Motor neuron (in vitro differentiated cells): ENCODE data around the gene MACROD2. TPM values are rescaled to one million over a fixed set of nuclear protein-coding genes. Genes with fewer than 3 reads are reported as not detected.
A peak's percentile ranks its signal among the peaks of the same experiment; 100 is the strongest.

ENCODE experiments used
- ATAC-seq, 8 experiments: fragments of 200-7000 bp; cut with Tn5 transposase; replicated peaks in 6 of 8; 2 replicates each; pipeline ENCODE4 v1.8.0; 2021; ENCODE audit warnings: mild to moderate bottlenecking in 8 of 8, moderate library complexity in 8 of 8
- H3K27ac ChIP-seq, 2 donors: fragments of 250-450 bp; sonication (Bioruptor Pico); 2 replicates each; pipeline ENCODE4 v1.9.0; 2021; ENCODE audit warnings: antibody characterized with exemption in 2 of 2, mild to moderate bottlenecking in 2 of 2, moderate library complexity in 1 of 2
- H3K4me1 ChIP-seq, 2 donors: fragments of 250-450 bp; sonication (Bioruptor Pico); replicated peaks in 1 of 2; 2 replicates each; pipeline ENCODE4 v1.6.1; 2021; ENCODE audit warnings: antibody characterized with exemption in 2 of 2, mild to moderate bottlenecking in 2 of 2, moderate library complexity in 1 of 2
- H3K4me3 ChIP-seq, 5 donors: fragments of 250-450 bp; sonication (Bioruptor Pico); 2 replicates each; pipeline ENCODE4 v1.9.0; 2021; ENCODE audit warnings: antibody characterized with exemption in 5 of 5, mild to moderate bottlenecking in 5 of 5, moderate library complexity in 4 of 5
- WGBS, 10 experiments: fragments of 450-650 bp; shearing (Covaris generic); methylation state at CpG; one replicate each; pipeline ENCODE4 v1.0.0; 2022; 5-methylcytosine and 5-hydroxymethylcytosine counted together
- in situ Hi-C, 9 experiments: fragments of 400-800 bp; cut with MboI; loops; one replicate each; pipeline ENCODE4 v1.15.0; 2021; ENCODE audit warnings: low sequenced_read_pairs in 9 of 9, low pct_unique_long_range_greater_than_20kb in 2 of 9; ENCODE audit not compliant: unreplicated experiment in 9 of 9
- total RNA-seq, 8 experiments: library from RNA; unstranded; fragments of 300-600 nt; gene quantifications; 2 replicates each; pipeline versions ENCODE4 v1.2.3 to v1.2.4, GENCODE V29; 2022

Gene MACROD2
- total RNA-seq, 8 experiments from 2014 or later, result 4.3 to 24.9 (median 10.4) TPM

GRCh38 chr20:14493408-14493807 is 498.1 kb downstream of the MACROD2 start:
- H3K27ac ChIP-seq, result no peak overlapping the region
- peaks cover 0 to 2% of the 10 kb centered on the region in 2 donors for H3K4me1 ChIP-seq
- WGBS, 10 experiments, result 11 to 100% (median 86%) methylated on average over 1 of the region's 1 CpG
- in situ Hi-C loops, result no loop called here
- ATAC-seq, result no peak
- no peak overlapping the region for H3K4me3 ChIP-seq

GRCh38 chr20:14494355-14494754 is 499.0 kb downstream of the MACROD2 start:
- H3K4me3 ChIP-seq, result no peak overlapping the region
- ATAC-seq, result no peak
- peaks cover 3 to 4% of the 10 kb centered on the region in 2 donors for H3K4me1 ChIP-seq
- 50 to 100% (median 87%) methylated on average over 1 of the region's 1 CpG; no CpG with 5 or more reads in 2 of the 10 experiments for WGBS, 10 experiments
- no peak overlapping the region for H3K27ac ChIP-seq
- in situ Hi-C loops, result no loop called here

- no peak for ATAC-seq
- H3K27ac ChIP-seq, result no peak overlapping the region
- H3K4me1 ChIP-seq, result peaks cover 3 to 4% of the 10 kb centered on the region in 2 donors
- no peak overlapping the region for H3K4me3 ChIP-seq
- in situ Hi-C loops, result no loop called here
Observed at GRCh38 chr20:14495066-14495465, 499.8 kb downstream of the MACROD2 start.

GRCh38 chr20:14497004-14497403 is 501.7 kb downstream of the MACROD2 start:
- no peak overlapping the region for H3K27ac ChIP-seq
- in situ Hi-C loops, result no loop called here
- ATAC-seq, result no peak
- 29 to 100% (median 67%) methylated on average over 1 to 2 of the region's 2 CpGs; no CpG with 5 or more reads in 3 of the 10 experiments for WGBS, 10 experiments
- peaks cover 3 to 4% of the 10 kb centered on the region in 2 donors for H3K4me1 ChIP-seq
- no peak overlapping the region for H3K4me3 ChIP-seq

DNA sequence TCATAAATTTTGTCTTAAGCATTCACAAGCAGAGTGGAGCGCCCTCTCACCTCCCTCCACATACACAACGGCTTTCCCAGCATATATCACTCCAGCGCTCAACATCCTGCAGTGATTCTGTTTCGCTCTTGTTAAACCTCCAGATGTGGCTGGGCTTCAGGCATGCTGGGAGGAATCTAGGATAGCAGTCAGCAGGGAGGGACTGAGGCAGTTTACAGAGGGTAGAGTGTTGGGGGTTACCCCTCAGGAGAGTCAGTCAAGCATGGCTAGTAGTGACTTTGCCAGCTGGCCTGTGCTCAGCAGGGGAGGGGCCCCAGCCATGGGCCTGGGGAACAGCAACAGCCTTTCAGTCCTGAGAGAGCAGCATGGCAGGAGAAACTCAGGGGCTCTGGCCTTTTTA is 503.5 kb downstream of the MACROD2 start:
- WGBS, 10 experiments, result 50 to 67% (median 59%) methylated on average over 2 to 4 of the region's 4 CpGs; no CpG with 5 or more reads in 4 of the 10 experiments
- Histone ChIP-seq H3K27ac (peak overlapping the region; percentile 10 to 25), H3K4me1 (peaks cover 3 to 4% of the 10 kb centered on the region in 2 donors), H3K4me3 (no peak overlapping the region)
- ATAC-seq, result peak in 6 of 8 experiments; percentile 40 to 86 (median 70)
- in situ Hi-C loops, result no loop called here

DNA sequence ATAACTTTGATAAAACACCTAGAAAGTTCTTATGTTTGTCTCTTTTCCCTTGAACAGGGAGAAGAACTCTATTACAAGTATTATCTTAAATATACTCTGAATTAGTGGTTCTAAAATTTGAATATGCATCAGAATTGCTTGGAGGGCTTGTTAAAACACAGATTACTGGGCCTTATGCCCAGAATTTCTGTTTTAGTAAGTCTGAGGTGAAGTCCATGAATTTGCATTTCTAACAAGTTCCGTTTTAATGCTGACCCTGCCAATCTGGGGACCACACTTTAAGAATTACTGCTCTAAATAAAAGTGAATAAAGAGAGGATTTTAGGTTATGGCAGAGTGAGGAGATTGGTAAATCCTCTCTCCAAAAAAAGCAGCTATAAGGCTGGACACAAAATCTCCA is 510.2 kb downstream of the MACROD2 start:
- no peak for ATAC-seq
- H3K4me1 ChIP-seq, result no peaks in the 10 kb centered on the region
- no peak overlapping the region for H3K4me3 ChIP-seq
- in situ Hi-C loops, result no loop called here
- H3K27ac ChIP-seq, result no peak overlapping the region
- WGBS, 10 experiments, result 0 to 100% (median 71%) methylated on average over 1 of the region's 1 CpG; no CpG with 5 or more reads in 3 of the 10 experiments

DNA sequence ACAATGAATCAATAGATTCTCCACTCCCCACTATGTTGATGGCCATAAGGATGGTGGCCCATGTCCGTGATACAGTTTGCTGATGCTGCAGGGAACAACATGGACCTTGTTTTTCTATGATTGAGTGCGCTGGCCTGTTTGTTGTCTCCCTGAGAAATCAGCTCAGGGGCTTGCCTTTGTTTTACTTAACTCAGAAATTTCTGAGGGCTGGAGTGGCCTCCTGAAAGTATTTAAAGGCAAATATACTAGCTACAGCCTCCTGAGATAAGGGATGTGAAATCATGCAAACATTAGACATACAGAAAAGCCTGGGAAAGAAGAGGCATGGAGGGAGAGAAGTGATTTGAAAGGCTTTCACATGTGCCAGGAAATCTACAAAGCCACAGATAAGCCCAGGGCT is 512.4 kb downstream of the MACROD2 start:
- Histone ChIP-seq H3K27ac (no peak overlapping the region), H3K4me1 (no peaks in the 10 kb centered on the region), H3K4me3 (no peak overlapping the region)
- 63 to 100% (median 90%) methylated on average over 1 to 2 of the region's 2 CpGs; no CpG with 5 or more reads in 4 of the 10 experiments for WGBS, 10 experiments
- in situ Hi-C loops, result no loop called here
- ATAC-seq, result no peak

DNA sequence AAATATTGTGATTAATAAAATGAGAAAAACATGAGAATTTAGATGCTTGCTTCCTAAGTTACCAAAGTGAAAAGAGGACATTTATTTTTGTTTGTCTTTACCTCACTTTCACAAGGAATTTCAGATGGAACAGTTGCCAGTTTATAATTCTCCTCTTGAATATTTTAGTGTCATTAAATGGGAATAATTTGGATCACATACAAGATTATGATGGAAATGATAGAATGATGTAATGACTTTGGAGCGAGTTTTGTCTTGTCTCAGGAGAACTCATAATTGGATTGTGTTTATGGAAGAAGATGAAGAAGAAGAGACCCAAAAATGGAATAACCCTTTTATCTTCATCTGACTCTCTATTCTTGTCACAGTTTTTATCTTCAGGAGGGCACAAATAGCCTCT is 515.0 kb downstream of the MACROD2 start:
- H3K4me1 ChIP-seq, result no peaks in the 10 kb centered on the region
- H3K4me3 ChIP-seq, result no peak overlapping the region
- no peak for ATAC-seq
- WGBS, 10 experiments, result 36 to 100% (median 80%) methylated on average over 1 of the region's 1 CpG; no CpG with 5 or more reads in 1 of the 10 experiments
- in situ Hi-C loops, result no loop called here
- H3K27ac ChIP-seq, result no peak overlapping the region

GRCh38 chr20:14512839-14513238 is 517.5 kb downstream of the MACROD2 start:
- Histone ChIP-seq H3K27ac (no peak overlapping the region), H3K4me1 (no peaks in the 10 kb centered on the region), H3K4me3 (no peak overlapping the region)
- 0 to 50% (median 38%) methylated on average over 1 to 2 of the region's 2 CpGs for WGBS, 10 experiments
- peak in 1 of 8 experiments; percentile 78 for ATAC-seq
- in situ Hi-C loops, result no loop called here

GRCh38 chr20:14518648-14519047 is 523.3 kb downstream of the MACROD2 start:
- WGBS, 10 experiments, result 67 to 100% (median 96%) methylated on average over 1 of the region's 1 CpG; no CpG with 5 or more reads in 2 of the 10 experiments
- in situ Hi-C loops, result no loop called here
- Histone ChIP-seq H3K27ac (no peak overlapping the region), H3K4me1 (no peaks in the 10 kb centered on the region), H3K4me3 (no peak overlapping the region)
- no peak for ATAC-seq

DNA sequence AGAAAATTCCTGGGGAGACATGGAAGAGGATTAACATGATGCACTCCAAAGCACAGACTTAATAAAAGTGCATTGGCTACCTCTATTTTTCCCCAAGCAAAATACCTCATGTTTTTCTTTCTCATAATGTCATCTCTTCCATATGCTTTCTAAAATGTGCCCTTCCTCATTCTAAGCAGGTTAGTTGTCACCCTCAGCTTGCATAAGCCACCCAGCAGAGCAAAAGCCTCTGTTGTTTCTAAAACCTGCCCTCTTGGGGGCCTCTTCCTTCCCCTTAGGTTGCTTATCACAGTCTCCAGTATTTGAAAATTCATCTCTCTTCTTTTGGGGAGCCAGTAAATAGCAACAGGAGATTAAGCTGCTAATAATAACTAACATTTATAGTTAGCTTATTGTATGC is 525.7 kb downstream of the MACROD2 start:
- H3K4me3 ChIP-seq, result no peak overlapping the region
- in situ Hi-C loops, result no loop called here
- ATAC-seq, result no peak
- H3K27ac ChIP-seq, result no peak overlapping the region
- no peaks in the 10 kb centered on the region for H3K4me1 ChIP-seq

GRCh38 chr20:14521436-14521835 is 526.1 kb downstream of the MACROD2 start:
- in situ Hi-C loops, result no loop called here
- Histone ChIP-seq H3K27ac (no peak overlapping the region), H3K4me3 (no peak overlapping the region), H3K4me1 (no peaks in the 10 kb centered on the region)
- WGBS, 10 experiments, result 71 to 100% (median 89%) methylated on average over 1 of the region's 1 CpG; no CpG with 5 or more reads in 1 of the 10 experiments
- ATAC-seq, result no peak

GRCh38 chr20:14522595-14522994 is 527.3 kb downstream of the MACROD2 start:
- ATAC-seq, result no peak
- in situ Hi-C loops, result no loop called here
- Histone ChIP-seq H3K4me3 (no peak overlapping the region), H3K27ac (no peak overlapping the region), H3K4me1 (no peaks in the 10 kb centered on the region)
- 64 to 98% (median 83%) methylated on average over 2 to 5 of the region's 5 CpGs for WGBS, 10 experiments

DNA sequence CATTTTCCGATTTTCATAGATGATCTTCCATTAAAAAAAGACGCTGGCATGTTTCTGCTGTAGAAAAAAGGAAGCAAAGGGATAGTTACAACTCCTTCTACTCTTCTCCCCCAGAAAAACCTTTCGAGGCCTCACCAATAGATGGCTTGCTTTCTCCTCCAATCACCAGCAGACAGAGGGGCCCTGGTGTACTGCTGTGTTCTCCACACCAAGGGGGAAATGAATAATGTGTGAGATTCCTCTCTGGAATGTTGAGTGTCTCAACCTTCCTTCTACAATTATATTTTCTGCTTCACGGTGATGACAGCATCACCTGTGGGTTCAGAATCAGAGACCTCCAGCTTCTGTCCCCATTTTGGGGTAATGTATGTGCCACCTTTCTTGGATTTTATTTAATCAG is 527.8 kb downstream of the MACROD2 start:
- in situ Hi-C loops, result no loop called here
- no peak overlapping the region for H3K27ac ChIP-seq
- no peak for ATAC-seq
- H3K4me1 ChIP-seq, result no peaks in the 10 kb centered on the region
- 0 to 78% (median 47%) methylated on average over 1 to 4 of the region's 4 CpGs; no CpG with 5 or more reads in 1 of the 10 experiments for WGBS, 10 experiments
- H3K4me3 ChIP-seq, result no peak overlapping the region
